Measurements from ENCODE around the gene NLGN1.

Gene NLGN1

DNA sequence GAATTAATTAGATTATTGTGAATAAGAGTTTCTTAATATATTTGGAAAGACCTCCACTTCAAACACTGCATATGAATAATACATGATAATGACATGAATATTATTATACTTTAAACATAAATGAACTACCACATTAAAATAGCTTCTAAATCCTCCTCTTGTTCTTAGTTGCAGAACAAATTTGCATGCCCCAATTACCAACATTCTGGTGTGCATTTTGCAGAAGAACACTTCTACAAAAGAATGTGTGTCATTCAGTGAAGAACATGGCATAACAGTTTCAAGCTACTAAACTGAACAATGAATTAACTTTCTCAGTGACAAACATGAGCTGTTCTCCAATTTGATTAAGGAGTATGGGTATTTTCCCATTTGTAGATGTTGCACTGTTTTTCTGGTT lies 750.3 kb downstream of the NLGN1 start:
- Mint-ChIP-seq H3K36me3 (ENCODE audit: low read depth) (no peaks in the 10 kb centered on the region), H3K4me1 (no peaks in the 10 kb centered on the region)

DNA sequence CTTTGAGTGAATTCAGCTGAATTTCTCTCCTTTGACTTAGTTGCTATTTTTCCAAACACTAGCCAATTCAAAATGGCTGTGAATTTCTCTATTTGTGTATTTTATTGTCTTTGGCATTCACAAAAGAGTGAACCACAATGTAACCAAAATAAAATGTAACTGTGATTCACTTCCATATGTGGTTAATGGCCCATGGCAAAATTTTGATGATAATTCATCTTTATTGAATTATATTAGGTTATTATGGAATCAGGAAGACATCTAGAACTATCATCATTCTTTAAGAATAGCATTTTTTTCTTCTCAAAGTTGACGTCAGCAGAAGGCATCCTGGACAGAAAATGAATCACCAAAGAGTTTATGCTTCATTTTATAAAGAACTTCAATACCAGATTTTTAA lies 756.3 kb downstream of the NLGN1 start:
- Mint-ChIP-seq H3K27ac (no peak overlapping the region), H3K36me3 (ENCODE audit: low read depth) (no peaks in the 10 kb centered on the region), H3K9me3 (no peaks in the 10 kb centered on the region), H3K4me1 (peaks cover 5% of the 10 kb centered on the region), H3K27me3 (ENCODE audit: low read depth) (no peaks in the 10 kb centered on the region), H3K4me3 (no peak overlapping the region)
- no peak for TF ChIP-seq CTCF (IDR thresholded peaks at IDR 0.05; ENCODE audit: unreplicated experiment in 3 of 3)

More for the DNA sequence above, 750.3 kb downstream of the NLGN1 start:
- no peaks in the 10 kb centered on the region for H3K9me3 Mint-ChIP-seq
- no peak overlapping the region for H3K27ac Mint-ChIP-seq
- H3K27me3 Mint-ChIP-seq (ENCODE audit: low read depth), result no peaks in the 10 kb centered on the region
- H3K4me3 Mint-ChIP-seq, result no peak overlapping the region
- no peak for TF ChIP-seq CTCF (IDR thresholded peaks at IDR 0.05; ENCODE audit: unreplicated experiment in 3 of 3)

- Mint-ChIP-seq H3K4me1 (peaks cover 5% of the 10 kb centered on the region), H3K36me3 (ENCODE audit: low read depth) (no peaks in the 10 kb centered on the region), H3K4me3 (peak overlapping the region in 1 of 3 experiments; percentile 52), H3K27ac (no peak overlapping the region), H3K9me3 (no peaks in the 10 kb centered on the region), H3K27me3 (ENCODE audit: low read depth) (no peaks in the 10 kb centered on the region)
- no peak for TF ChIP-seq CTCF (IDR thresholded peaks at IDR 0.05; ENCODE audit: unreplicated experiment in 3 of 3)
Measured at GRCh38 chr3:174156200-174156599, 758.7 kb downstream of the NLGN1 start.

DNA sequence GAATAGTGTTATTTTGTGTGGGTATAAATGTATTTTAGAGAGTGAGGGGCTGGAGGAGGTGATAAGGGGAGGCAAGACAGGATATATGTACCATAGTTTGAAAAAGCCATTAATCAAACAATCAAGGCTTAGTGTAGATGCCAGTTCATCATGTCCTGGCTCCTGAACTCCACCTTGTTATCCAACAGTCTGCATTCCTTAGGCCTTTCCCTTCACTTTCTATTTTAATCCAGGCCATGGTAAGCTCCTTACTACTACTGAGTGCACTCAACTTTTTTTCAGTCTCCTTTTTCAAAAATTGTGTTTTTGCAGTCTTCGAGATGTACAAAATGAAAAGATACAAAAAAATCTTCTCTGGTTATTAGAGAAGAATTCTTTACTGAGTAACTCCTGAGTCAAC lies 761.1 kb downstream of the NLGN1 start:
- H3K4me1 Mint-ChIP-seq, result peaks cover 5% of the 10 kb centered on the region
- H3K4me3 Mint-ChIP-seq, result no peak overlapping the region
- H3K27ac Mint-ChIP-seq, result no peak overlapping the region
- H3K36me3 Mint-ChIP-seq (ENCODE audit: low read depth), result no peaks in the 10 kb centered on the region
- TF ChIP-seq CTCF (IDR thresholded peaks at IDR 0.05; ENCODE audit: unreplicated experiment in 3 of 3), result no peak
- no peaks in the 10 kb centered on the region for H3K27me3 Mint-ChIP-seq (ENCODE audit: low read depth)
- H3K9me3 Mint-ChIP-seq, result peaks cover 14% of the 10 kb centered on the region

DNA sequence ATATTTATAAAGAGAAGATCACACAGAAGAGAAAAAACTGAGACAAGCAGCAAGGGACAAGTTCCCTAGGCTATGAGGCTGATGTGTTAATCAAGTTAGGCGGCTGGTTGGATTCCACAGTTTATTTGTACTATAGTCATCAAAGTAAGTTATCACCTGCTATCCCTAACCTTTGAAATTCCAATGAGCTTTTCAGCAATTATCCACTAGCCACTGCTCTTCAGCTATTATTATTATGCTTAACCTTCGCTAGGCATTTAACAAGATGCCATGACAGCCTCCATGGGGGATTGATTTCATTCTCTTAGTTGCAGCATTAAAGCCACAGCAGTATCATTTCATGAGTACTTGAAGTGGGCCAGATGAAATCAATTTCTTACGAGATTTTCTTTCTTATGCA lies 762.1 kb downstream of the NLGN1 start:
- no peak overlapping the region for H3K27ac Mint-ChIP-seq
- no peaks in the 10 kb centered on the region for H3K27me3 Mint-ChIP-seq (ENCODE audit: low read depth)
- no peak for TF ChIP-seq CTCF (IDR thresholded peaks at IDR 0.05; ENCODE audit: unreplicated experiment in 3 of 3)
- peaks cover 23% of the 10 kb centered on the region for H3K9me3 Mint-ChIP-seq
- no peaks in the 10 kb centered on the region for H3K36me3 Mint-ChIP-seq (ENCODE audit: low read depth)
- H3K4me1 Mint-ChIP-seq, result peaks cover 5% of the 10 kb centered on the region
- no peak overlapping the region for H3K4me3 Mint-ChIP-seq

DNA sequence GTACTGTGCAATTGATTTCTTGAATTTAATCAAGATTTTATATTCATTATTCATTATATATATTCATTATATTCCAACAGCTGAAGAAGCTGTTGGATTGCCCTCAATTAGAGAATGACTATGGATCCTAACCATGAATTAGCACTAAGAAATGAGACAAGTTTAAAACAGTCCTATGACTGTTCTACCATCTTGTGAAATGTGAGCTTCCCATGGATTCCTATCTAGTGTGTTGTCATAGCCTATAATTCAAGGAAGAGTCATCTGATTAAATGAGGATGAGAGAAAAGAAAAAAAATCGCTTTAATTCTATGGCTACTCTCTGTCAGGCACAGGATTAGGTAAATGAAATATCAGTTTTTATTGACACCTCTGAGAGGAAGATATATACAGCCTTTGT lies 765.0 kb downstream of the NLGN1 start:
- no peak overlapping the region for H3K27ac Mint-ChIP-seq
- peaks cover 48% of the 10 kb centered on the region for H3K9me3 Mint-ChIP-seq
- H3K4me1 Mint-ChIP-seq, result no peaks in the 10 kb centered on the region
- H3K27me3 Mint-ChIP-seq (ENCODE audit: low read depth), result no peaks in the 10 kb centered on the region
- H3K4me3 Mint-ChIP-seq, result no peak overlapping the region
- TF ChIP-seq CTCF (IDR thresholded peaks at IDR 0.05; ENCODE audit: unreplicated experiment in 3 of 3), result no peak
- no peaks in the 10 kb centered on the region for H3K36me3 Mint-ChIP-seq (ENCODE audit: low read depth)
